Hematopoietic multipotent progenitor cell treated with erythropoietin and hydrocortisone succinate and interleukin-3 and kit ligand, for 15 days (in vitro differentiated cells): ENCODE measurements around the gene PALMD.

Experiments
- DNase-seq: peaks from one replicate; pipeline ENCODE4 v3.0.0-alpha.2; 2015; ENCODE audit warnings: low spot score

Gene PALMD

GRCh38 chr1:99697580-99697979 lies 51.7 kb downstream of the PALMD start:
- no peak for DNase-seq

GRCh38 chr1:99700020-99700419 lies 54.1 kb downstream of the PALMD start:
- no peak for DNase-seq

- no peak for DNase-seq
Observed at GRCh38 chr1:99702221-99702620, 56.3 kb downstream of the PALMD start.

GRCh38 chr1:99704356-99704816 lies 58.5 kb downstream of the PALMD start:
- peak; percentile 38 for DNase-seq

- no peak for DNase-seq
Observed at GRCh38 chr1:99705385-99705784, 59.5 kb downstream of the PALMD start.

GRCh38 chr1:99707535-99708142 lies 61.7 kb downstream of the PALMD start:
- peak; percentile 65 for DNase-seq

GRCh38 chr1:99710994-99711393 lies 65.1 kb downstream of the PALMD start:
- DNase-seq: no peak

GRCh38 chr1:99713006-99713405 lies 67.1 kb downstream of the PALMD start:
- DNase-seq: no peak

GRCh38 chr1:99717005-99717404 lies 71.1 kb downstream of the PALMD start:
- DNase-seq: no peak

GRCh38 chr1:99723251-99723650 lies 77.3 kb downstream of the PALMD start:
- DNase-seq: no peak

- no peak for DNase-seq
Observed at GRCh38 chr1:99725996-99726395, 80.1 kb downstream of the PALMD start.

- no peak for DNase-seq
Observed at GRCh38 chr1:99726407-99726806, 80.5 kb downstream of the PALMD start.

GRCh38 chr1:99726818-99727217 lies 80.9 kb downstream of the PALMD start:
- DNase-seq: no peak

GRCh38 chr1:99727575-99728185 lies 81.8 kb downstream of the PALMD start:
- DNase-seq: no peak

GRCh38 chr1:99728494-99729235 lies 82.8 kb downstream of the PALMD start:
- peak; percentile 18 for DNase-seq

- DNase-seq: no peak
Observed at GRCh38 chr1:99731384-99731783, 85.5 kb downstream of the PALMD start.

- DNase-seq: no peak
Observed at GRCh38 chr1:99735852-99736251, 89.9 kb downstream of the PALMD start.

GRCh38 chr1:99737016-99737415 lies 91.1 kb downstream of the PALMD start:
- DNase-seq: no peak

- no peak for DNase-seq
Observed at GRCh38 chr1:99738858-99739465, 93.0 kb downstream of the PALMD start.

GRCh38 chr1:99740141-99740540 lies 94.2 kb downstream of the PALMD start:
- DNase-seq: no peak
